Activated T-helper 17 cell treated with anti-CD3 and anti-CD28 coated beads, Interleukin-2, amount 50 U/mL, for 72 hours (primary cell): ENCODE results near the gene ELK3. TPM values are rescaled to one million over a fixed set of nuclear protein-coding genes. Genes with fewer than 3 reads are reported as not detected.

ENCODE experiments used
- ATAC-seq: fragments of 150-1000 bp; cut with Tn5 transposase; replicated peaks from 2 replicates; pipeline ENCODE4 v1.10.0; 2021; ENCODE audit warnings: mild to moderate bottlenecking, moderate library complexity
- H3K27ac Mint-ChIP-seq: one replicate; pipeline ENCODE4 v1.8.0; 2022; ENCODE audit warnings: mixed read lengths
- H3K27me3 Mint-ChIP-seq: one replicate; pipeline ENCODE4 v1.8.0; 2022; ENCODE audit warnings: mixed read lengths
- H3K36me3 Mint-ChIP-seq: one replicate; pipeline ENCODE4 v1.8.0; 2022; ENCODE audit warnings: low read depth, mild to moderate bottlenecking, mixed read lengths
- H3K4me1 Mint-ChIP-seq: one replicate; pipeline ENCODE4 v1.8.0; 2022; ENCODE audit warnings: mixed read lengths
- H3K4me3 Mint-ChIP-seq: one replicate; pipeline ENCODE4 v1.8.0; 2022; ENCODE audit warnings: mild to moderate bottlenecking, mixed read lengths
- H3K9me3 Mint-ChIP-seq: one replicate; pipeline ENCODE4 v1.8.0; 2022; ENCODE audit warnings: mixed read lengths
- total RNA-seq, 2 donors: library from RNA; stranded (reverse); gene quantifications; one replicate each; pipeline ENCODE4 v1.2.3, GENCODE V29; 2022

Gene ELK3
- total RNA-seq, 2 donors from 2014 or later: 31.3 to 39.2 TPM

DNA sequence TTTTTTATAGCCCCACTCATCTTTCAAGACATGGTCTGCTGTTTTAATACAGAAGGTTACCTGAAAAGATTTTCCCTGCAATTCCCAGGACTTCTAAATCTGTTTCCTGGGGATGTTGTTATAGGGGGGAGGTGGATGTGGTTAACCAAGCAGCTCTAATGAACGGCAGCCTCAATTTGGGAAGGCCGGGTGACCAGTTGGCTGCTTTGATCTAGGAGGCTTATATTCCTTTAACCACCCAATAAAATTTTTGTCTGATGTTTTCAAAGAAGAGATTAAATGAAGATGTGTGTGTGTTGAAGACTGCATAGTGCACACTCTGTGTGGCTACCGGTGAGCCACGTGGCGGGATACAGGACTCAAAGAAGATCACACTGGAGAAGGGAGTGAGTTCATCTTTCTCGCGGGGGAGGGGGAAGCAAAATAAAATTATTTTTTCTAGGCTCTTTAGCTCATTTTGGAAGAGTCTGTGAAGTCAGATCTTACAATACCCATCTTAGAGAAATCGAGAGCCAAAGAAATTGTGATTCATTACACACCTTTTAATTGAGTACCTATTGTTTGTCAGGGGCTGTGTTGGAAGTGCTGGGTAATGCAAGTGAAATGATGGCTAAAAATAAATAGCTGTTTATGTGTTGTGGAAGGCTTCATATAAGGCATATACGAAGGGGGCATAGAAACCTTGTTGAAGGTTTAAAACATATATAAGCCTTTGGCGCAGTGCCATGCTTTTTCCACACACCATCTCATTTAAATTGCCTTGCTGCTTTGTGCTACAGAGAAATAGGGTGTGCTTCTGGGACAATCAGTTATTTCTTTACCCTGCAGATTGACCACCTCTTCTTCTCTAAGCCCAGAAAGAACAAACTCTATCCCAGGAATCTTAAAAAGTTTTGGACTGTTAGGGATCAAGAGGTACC is 18.5 kb downstream of the ELK3 start:
- Mint-ChIP-seq H3K36me3 (peaks cover 84% of the 10 kb centered on the region), H3K27me3 (no peaks in the 10 kb centered on the region), H3K27ac (peak overlapping the region; percentile 70), H3K4me3 (peak overlapping the region; percentile 82), H3K9me3 (no peaks in the 10 kb centered on the region), H3K4me1 (peaks cover 58% of the 10 kb centered on the region)
- peak; percentile 52 for ATAC-seq

DNA sequence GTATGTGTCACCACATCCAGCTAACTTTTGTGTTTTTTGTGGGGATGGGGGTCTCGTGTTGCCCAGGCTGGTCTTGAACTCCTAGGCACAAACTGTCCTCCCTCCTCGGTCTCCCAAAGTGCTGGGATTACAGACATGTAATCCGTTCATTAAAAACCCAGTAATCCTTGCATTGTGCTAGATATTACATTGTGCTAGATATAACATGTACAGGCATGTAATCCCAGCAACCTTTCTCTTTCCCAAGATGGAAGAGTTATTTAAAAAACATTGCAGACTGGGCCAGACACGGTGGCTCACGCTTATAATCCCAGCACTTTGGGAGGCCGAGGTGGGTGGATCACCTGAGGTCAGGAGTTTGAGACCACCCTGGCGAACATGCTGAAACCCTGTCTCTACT is 19.7 kb downstream of the ELK3 start:
- ATAC-seq: no peak
- H3K27me3 Mint-ChIP-seq: no peaks in the 10 kb centered on the region
- H3K9me3 Mint-ChIP-seq: no peaks in the 10 kb centered on the region
- peak overlapping the region; percentile 82 for H3K4me3 Mint-ChIP-seq
- H3K27ac Mint-ChIP-seq: peak overlapping the region; percentile 90
- peaks cover 84% of the 10 kb centered on the region for H3K36me3 Mint-ChIP-seq
- H3K4me1 Mint-ChIP-seq: peaks cover 55% of the 10 kb centered on the region

DNA sequence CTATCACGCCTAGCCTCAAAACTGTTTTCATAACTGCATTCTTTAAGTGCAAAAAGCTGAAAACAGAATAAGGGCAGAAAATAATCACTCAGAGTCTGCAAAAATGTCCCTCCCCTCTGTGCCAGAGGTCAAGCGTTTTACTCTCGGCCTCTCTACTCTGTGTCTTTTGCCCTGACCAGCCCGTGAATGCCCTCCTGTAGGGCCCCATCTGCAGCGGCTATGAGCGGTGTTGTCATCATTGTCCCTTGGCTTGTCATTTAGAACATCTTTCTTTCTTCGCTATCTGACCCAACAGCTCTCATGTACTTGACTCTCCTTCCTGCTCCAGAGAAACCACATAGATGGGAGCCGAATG is 21.7 kb downstream of the ELK3 start:
- Mint-ChIP-seq H3K27ac (peak overlapping the region; percentile 90), H3K9me3 (no peaks in the 10 kb centered on the region), H3K4me3 (peak overlapping the region; percentile 82), H3K4me1 (peaks cover 61% of the 10 kb centered on the region), H3K36me3 (peaks cover 88% of the 10 kb centered on the region), H3K27me3 (no peaks in the 10 kb centered on the region)
- ATAC-seq: no peak

DNA sequence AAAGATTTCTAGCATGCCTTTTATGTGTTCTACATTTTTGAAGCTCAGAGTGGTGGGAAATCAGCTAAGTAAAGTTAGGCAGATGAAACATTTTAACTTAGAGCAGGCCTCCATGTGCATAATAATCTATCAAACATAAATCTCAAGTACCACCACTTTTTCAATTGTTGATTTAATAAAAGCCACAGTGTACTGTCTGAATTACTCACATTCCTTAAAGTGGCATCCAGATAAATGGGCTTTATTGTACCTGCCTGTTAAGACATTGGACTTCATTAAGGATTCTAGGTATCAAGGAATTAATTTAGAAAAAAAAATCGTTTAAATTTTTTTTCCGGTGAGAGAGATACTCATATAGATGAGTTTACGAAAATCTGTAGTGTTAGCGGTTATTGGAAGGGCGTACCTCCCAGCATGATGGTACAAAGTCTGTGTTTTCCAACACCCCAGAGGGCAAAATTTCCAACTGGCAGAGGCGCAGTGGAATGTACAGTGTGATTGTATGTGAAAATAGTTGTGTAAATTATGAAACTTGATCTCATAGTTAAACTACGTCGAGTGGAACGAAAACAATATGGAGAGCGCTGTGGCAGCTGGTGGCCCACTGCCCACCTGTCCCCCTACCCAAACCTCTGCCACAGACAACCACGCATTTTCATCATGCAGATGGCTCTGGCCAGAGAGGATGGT is 25.0 kb downstream of the ELK3 start:
- Mint-ChIP-seq H3K36me3 (peaks cover 93% of the 10 kb centered on the region), H3K4me1 (peaks cover 61% of the 10 kb centered on the region), H3K9me3 (no peaks in the 10 kb centered on the region), H3K27me3 (no peaks in the 10 kb centered on the region), H3K27ac (peak overlapping the region; percentile 76), H3K4me3 (peak overlapping the region; percentile 18)
- no peak for ATAC-seq

DNA sequence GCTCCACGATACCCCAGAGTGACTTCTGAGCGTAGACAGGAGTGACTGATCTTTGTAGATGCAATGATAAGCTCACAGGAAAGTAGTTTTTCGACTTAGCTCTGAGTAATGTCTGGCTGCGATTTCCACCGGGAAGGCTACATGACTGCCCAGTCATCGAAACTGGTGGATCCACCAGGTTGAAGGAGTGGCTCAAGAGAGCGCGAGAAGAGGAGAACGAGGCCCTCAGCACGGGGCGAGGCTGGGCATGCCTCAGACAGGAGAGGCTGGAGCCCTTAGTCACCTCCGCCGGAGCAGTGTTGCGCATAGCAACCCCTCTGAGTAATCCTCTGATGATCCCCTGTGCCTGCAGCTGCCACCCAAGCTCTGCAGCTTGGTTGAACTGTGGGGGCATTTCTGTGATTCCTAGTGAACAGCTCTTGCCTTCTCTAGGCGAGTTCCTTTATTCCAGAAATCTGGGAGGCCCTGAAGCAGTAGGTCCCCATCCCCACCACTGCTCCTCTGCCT is 25.6 kb downstream of the ELK3 start:
- peak; percentile 17 for ATAC-seq
- H3K27ac Mint-ChIP-seq: peak overlapping the region; percentile 76
- H3K36me3 Mint-ChIP-seq: peaks cover 93% of the 10 kb centered on the region
- H3K27me3 Mint-ChIP-seq: no peaks in the 10 kb centered on the region
- H3K4me3 Mint-ChIP-seq: peak overlapping the region; percentile 18
- H3K4me1 Mint-ChIP-seq: peaks cover 63% of the 10 kb centered on the region
- H3K9me3 Mint-ChIP-seq: no peaks in the 10 kb centered on the region

DNA sequence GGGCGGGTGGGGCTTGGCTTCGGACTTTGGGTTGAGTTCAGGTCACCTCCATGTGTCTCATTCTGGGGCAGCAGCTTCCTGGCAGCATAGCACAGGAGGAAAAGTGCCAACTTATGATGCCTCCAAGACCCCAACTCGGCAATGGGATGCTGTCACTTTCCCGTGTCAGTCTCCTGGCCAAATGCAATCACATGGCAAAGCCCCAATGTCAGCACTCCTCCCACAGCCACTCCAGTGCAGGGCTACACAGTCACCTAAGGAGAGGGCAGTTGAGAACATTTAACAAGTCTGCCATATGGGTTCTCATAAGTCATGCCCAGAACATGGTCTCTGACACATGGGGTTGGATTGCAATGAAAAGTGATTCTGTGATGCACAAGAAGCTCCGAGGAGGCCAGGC is 26.7 kb downstream of the ELK3 start:
- H3K27ac Mint-ChIP-seq: no peak overlapping the region
- ATAC-seq: no peak
- no peaks in the 10 kb centered on the region for H3K9me3 Mint-ChIP-seq
- H3K4me1 Mint-ChIP-seq: peaks cover 59% of the 10 kb centered on the region
- H3K27me3 Mint-ChIP-seq: no peaks in the 10 kb centered on the region
- peaks cover 93% of the 10 kb centered on the region for H3K36me3 Mint-ChIP-seq
- no peak overlapping the region for H3K4me3 Mint-ChIP-seq

GRCh38 chr12:96221391-96221790 is 27.2 kb downstream of the ELK3 start:
- no peak overlapping the region for H3K27ac Mint-ChIP-seq
- H3K36me3 Mint-ChIP-seq: peaks cover 93% of the 10 kb centered on the region
- ATAC-seq: no peak
- H3K9me3 Mint-ChIP-seq: no peaks in the 10 kb centered on the region
- H3K4me1 Mint-ChIP-seq: peaks cover 58% of the 10 kb centered on the region
- no peak overlapping the region for H3K4me3 Mint-ChIP-seq
- no peaks in the 10 kb centered on the region for H3K27me3 Mint-ChIP-seq

DNA sequence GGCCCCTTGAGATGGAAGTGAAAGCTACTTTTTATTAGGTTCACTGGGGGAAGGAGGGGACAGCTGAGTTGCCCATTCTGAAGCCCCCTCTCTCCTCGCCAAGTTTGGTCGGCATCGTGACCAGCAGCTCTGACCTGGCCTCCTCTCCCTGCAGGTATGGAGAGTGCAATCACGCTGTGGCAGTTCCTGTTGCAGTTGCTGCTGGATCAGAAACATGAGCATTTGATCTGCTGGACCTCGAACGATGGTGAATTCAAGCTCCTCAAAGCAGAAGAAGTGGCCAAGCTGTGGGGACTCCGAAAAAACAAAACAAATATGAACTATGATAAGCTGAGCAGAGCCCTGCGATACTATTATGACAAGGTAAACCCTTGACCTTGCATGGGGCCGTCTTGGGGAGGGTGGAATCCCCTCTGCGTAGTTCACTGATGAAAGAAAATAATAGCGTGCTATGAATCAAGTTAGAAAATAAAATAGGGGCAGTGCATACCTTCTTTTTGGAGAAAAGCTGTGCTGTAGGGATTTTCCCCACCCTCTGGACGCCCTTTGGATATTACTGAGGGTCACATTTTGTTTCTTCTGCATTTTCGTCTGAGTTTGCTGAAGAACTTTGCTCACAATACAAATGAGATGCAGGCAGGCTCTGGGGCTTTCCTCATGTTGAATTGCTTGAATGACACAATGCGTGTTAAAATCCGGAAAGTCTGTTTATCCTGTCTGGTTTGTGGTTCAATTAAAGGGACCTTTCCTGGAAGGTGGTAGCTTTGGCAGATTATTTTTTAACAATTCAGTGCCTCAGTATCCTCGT is 29.4 kb downstream of the ELK3 start:
- Mint-ChIP-seq H3K27ac (peak overlapping the region; percentile 88), H3K36me3 (peaks cover 96% of the 10 kb centered on the region), H3K27me3 (no peaks in the 10 kb centered on the region), H3K4me1 (peaks cover 69% of the 10 kb centered on the region), H3K4me3 (peak overlapping the region; percentile 67), H3K9me3 (no peaks in the 10 kb centered on the region)
- ATAC-seq: peak; percentile 83

DNA sequence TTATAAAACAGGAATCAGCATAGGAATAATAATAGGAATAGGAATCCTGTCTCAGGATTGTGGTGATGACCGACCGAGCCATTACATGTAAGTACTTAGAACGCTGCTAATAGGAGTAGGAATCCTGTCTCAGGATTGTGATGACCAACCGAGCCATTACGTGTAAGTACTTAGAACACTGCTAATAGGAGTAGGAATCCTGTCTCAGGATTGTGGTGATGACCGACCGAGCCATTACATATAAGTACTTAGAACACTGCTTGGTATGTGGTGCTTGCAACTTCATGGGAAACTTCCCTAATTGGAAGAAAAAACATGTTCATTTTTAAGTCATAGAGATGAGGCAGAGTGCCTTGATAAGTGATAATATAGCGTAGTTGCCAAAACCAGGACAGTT is 30.0 kb downstream of the ELK3 start:
- H3K36me3 Mint-ChIP-seq: peaks cover 97% of the 10 kb centered on the region
- peak overlapping the region; percentile 88 for H3K27ac Mint-ChIP-seq

GRCh38 chr12:96225044-96225855 is 31.1 kb downstream of the ELK3 start:
- no peak for ATAC-seq
- Mint-ChIP-seq H3K4me1 (peaks cover 56% of the 10 kb centered on the region), H3K27ac (peak overlapping the region; percentile 62), H3K9me3 (no peaks in the 10 kb centered on the region), H3K36me3 (peaks cover 97% of the 10 kb centered on the region), H3K4me3 (peak overlapping the region; percentile 31), H3K27me3 (no peaks in the 10 kb centered on the region)

More for the DNA sequence above, 30.0 kb downstream of the ELK3 start:
- H3K27me3 Mint-ChIP-seq: no peaks in the 10 kb centered on the region
- H3K4me1 Mint-ChIP-seq: peaks cover 67% of the 10 kb centered on the region
- ATAC-seq: no peak
- H3K4me3 Mint-ChIP-seq: peak overlapping the region; percentile 67
- H3K9me3 Mint-ChIP-seq: no peaks in the 10 kb centered on the region

DNA sequence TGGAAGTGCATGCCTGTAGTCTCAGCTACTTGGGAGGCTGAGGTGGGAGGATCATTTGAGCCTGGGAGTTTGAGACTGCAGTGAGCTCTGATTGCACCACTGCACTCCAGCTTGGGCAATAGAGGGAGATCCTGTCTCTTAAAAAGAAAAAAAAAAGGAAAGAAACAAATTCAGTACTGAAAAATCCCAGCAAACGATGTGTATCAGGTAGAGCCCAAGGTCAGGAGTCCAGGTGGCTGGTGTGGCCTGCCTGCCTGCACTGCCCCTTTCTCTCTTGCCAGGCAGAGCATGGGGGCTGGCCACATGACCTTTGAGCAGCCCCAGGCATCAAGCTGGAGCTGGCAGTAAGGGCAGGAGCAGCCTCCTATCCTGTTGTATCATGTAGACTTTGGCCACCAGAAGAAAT is 31.8 kb downstream of the ELK3 start:
- H3K9me3 Mint-ChIP-seq: no peaks in the 10 kb centered on the region
- H3K4me3 Mint-ChIP-seq: peak overlapping the region; percentile 31
- no peaks in the 10 kb centered on the region for H3K27me3 Mint-ChIP-seq
- H3K27ac Mint-ChIP-seq: peak overlapping the region; percentile 62
- peaks cover 53% of the 10 kb centered on the region for H3K4me1 Mint-ChIP-seq
- peaks cover 94% of the 10 kb centered on the region for H3K36me3 Mint-ChIP-seq
- no peak for ATAC-seq

DNA sequence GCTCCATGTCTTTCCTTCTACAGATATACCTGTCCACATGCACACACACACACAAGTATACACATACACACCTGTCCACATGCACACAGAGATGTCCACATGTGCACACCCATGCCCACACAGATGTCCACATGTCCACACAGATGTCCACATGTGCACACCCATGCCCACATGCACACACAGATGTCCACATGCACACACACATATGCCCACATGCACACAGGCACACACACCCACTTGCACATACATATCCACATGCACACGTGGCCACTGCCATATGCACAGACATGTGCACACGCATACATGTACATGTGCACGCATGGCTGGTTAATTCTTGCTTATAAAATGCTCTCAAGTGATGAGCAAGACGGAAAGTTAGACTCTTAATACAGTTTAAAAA is 32.2 kb downstream of the ELK3 start:
- no peaks in the 10 kb centered on the region for H3K9me3 Mint-ChIP-seq
- peak overlapping the region; percentile 31 for H3K4me3 Mint-ChIP-seq
- H3K27ac Mint-ChIP-seq: peak overlapping the region; percentile 86
- peaks cover 90% of the 10 kb centered on the region for H3K36me3 Mint-ChIP-seq
- no peaks in the 10 kb centered on the region for H3K27me3 Mint-ChIP-seq
- H3K4me1 Mint-ChIP-seq: peaks cover 49% of the 10 kb centered on the region
- no peak for ATAC-seq

DNA sequence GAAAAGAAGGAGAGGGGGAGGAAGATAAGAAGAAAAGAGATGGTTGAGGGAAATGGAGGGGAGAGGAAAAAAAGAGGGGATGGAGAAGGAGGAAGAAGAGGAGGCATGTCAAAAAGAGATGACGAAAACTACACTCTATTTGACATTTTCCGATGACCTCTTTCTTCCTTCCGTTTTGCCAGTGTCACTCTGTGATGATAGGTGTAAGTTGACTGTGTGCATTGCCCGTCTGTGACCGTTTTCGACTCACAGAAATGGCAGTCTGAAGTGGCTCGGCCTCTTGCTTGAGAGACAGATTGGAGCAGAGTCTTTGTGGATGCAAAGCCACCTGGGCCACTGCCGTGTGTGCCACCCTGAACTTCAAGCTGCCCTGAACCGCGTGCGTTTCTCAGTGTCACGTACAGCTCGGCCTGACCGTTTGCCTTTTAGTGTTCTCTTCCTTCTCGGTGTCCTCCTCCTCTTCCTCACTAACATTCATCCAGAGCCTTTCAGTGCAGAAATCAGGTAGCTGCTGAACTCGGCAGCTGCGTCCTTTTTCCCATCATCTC is 32.7 kb downstream of the ELK3 start:
- Mint-ChIP-seq H3K36me3 (peaks cover 93% of the 10 kb centered on the region), H3K4me3 (peak overlapping the region; percentile 31), H3K27ac (peak overlapping the region; percentile 86), H3K4me1 (peaks cover 50% of the 10 kb centered on the region), H3K27me3 (no peaks in the 10 kb centered on the region), H3K9me3 (no peaks in the 10 kb centered on the region)
- peak; percentile 17 for ATAC-seq
